ENCODE results near the gene NSUN6. TPM values are rescaled to one million over a fixed set of nuclear protein-coding genes. Genes with fewer than 3 reads are reported as not detected.

Gene NSUN6
- total RNA-seq, 1 experiment from 2014 or later, result 8.4 TPM

GRCh38 chr10:18554479-18554878 lies 96.9 kb downstream of the NSUN6 start:
- no peaks in the 10 kb centered on the region for H3K4me1 ChIP-seq (replicated peaks)
- H3K4me3 ChIP-seq, result no peak overlapping the region
- no peak overlapping the region for H3K27ac ChIP-seq
- no peak for DNase-seq (ENCODE audit: low read depth in 1 of 2, low spot score in 2 of 2)
- H3K27me3 ChIP-seq (replicated peaks), result no peaks in the 10 kb centered on the region
- peaks cover 38% of the 10 kb centered on the region for H3K36me3 ChIP-seq
- peaks cover 17% of the 10 kb centered on the region for H3K9me3 ChIP-seq (replicated peaks)

- Histone ChIP-seq H3K27me3 (replicated peaks) (no peaks in the 10 kb centered on the region), H3K27ac (no peak overlapping the region), H3K4me3 (no peak overlapping the region), H3K4me1 (replicated peaks) (no peaks in the 10 kb centered on the region), H3K9me3 (replicated peaks) (peaks cover 12% of the 10 kb centered on the region), H3K36me3 (peaks cover 32% of the 10 kb centered on the region)
- no peak for DNase-seq (ENCODE audit: low read depth in 1 of 2, low spot score in 2 of 2)
Observed at GRCh38 chr10:18551473-18551872, 99.9 kb downstream of the NSUN6 start.

- no peaks in the 10 kb centered on the region for H3K27me3 ChIP-seq (replicated peaks)
- H3K36me3 ChIP-seq, result peaks cover 17% of the 10 kb centered on the region
- H3K27ac ChIP-seq, result no peak overlapping the region
- no peak for DNase-seq (ENCODE audit: low read depth in 1 of 2, low spot score in 2 of 2)
- H3K4me3 ChIP-seq, result no peak overlapping the region
- H3K9me3 ChIP-seq (replicated peaks), result peaks cover 7% of the 10 kb centered on the region
- H3K4me1 ChIP-seq (replicated peaks), result no peaks in the 10 kb centered on the region
Observed at GRCh38 chr10:18549105-18549504, 102.3 kb downstream of the NSUN6 start.

- Histone ChIP-seq H3K4me1 (replicated peaks) (no peaks in the 10 kb centered on the region), H3K4me3 (no peak overlapping the region), H3K27ac (no peak overlapping the region), H3K27me3 (replicated peaks) (no peaks in the 10 kb centered on the region), H3K9me3 (replicated peaks) (no peaks in the 10 kb centered on the region), H3K36me3 (peaks cover 3% of the 10 kb centered on the region; the same call in 1 of the 2 replicates)
- DNase-seq (ENCODE audit: low read depth in 1 of 2, low spot score in 2 of 2), result no peak
Observed at GRCh38 chr10:18545621-18546305, 105.6 kb downstream of the NSUN6 start.

GRCh38 chr10:18542832-18543231 lies 108.6 kb downstream of the NSUN6 start:
- Histone ChIP-seq H3K27me3 (replicated peaks) (no peaks in the 10 kb centered on the region), H3K36me3 (peaks cover 3% of the 10 kb centered on the region; the same call in 1 of the 2 replicates), H3K27ac (no peak overlapping the region), H3K9me3 (replicated peaks) (no peaks in the 10 kb centered on the region), H3K4me1 (replicated peaks) (no peaks in the 10 kb centered on the region), H3K4me3 (no peak overlapping the region)
- DNase-seq (ENCODE audit: low read depth in 1 of 2, low spot score in 2 of 2), result no peak

- Histone ChIP-seq H3K27me3 (replicated peaks) (no peaks in the 10 kb centered on the region), H3K4me1 (replicated peaks) (no peaks in the 10 kb centered on the region), H3K4me3 (no peak overlapping the region), H3K36me3 (peaks cover 3% of the 10 kb centered on the region; the same call in 1 of the 2 replicates), H3K9me3 (replicated peaks) (no peaks in the 10 kb centered on the region), H3K27ac (no peak overlapping the region)
- DNase-seq (ENCODE audit: low read depth in 1 of 2, low spot score in 2 of 2), result no peak
Observed at GRCh38 chr10:18540195-18540594, 111.2 kb downstream of the NSUN6 start.

- H3K27ac ChIP-seq, result no peak overlapping the region
- no peaks in the 10 kb centered on the region for H3K9me3 ChIP-seq (replicated peaks)
- no peak overlapping the region for H3K4me3 ChIP-seq
- no peak for DNase-seq (ENCODE audit: low read depth in 1 of 2, low spot score in 2 of 2)
- H3K27me3 ChIP-seq (replicated peaks), result no peaks in the 10 kb centered on the region
- no peaks in the 10 kb centered on the region for H3K4me1 ChIP-seq (replicated peaks)
- peaks cover 3% of the 10 kb centered on the region; the same call in 1 of the 2 replicates for H3K36me3 ChIP-seq
Observed at GRCh38 chr10:18539335-18539734, 112.1 kb downstream of the NSUN6 start.

- no peaks in the 10 kb centered on the region for H3K9me3 ChIP-seq (replicated peaks)
- no peaks in the 10 kb centered on the region for H3K4me1 ChIP-seq (replicated peaks)
- no peak overlapping the region for H3K27ac ChIP-seq
- H3K4me3 ChIP-seq, result no peak overlapping the region
- no peaks in the 10 kb centered on the region for H3K36me3 ChIP-seq
- H3K27me3 ChIP-seq (replicated peaks), result no peaks in the 10 kb centered on the region
- DNase-seq (ENCODE audit: low read depth in 1 of 2, low spot score in 2 of 2), result no peak
Observed at GRCh38 chr10:18533896-18534295, 117.5 kb downstream of the NSUN6 start.

- no peaks in the 10 kb centered on the region for H3K27me3 ChIP-seq (replicated peaks)
- H3K9me3 ChIP-seq (replicated peaks), result no peaks in the 10 kb centered on the region
- H3K4me3 ChIP-seq, result no peak overlapping the region
- DNase-seq (ENCODE audit: low read depth in 1 of 2, low spot score in 2 of 2), result no peak
- H3K36me3 ChIP-seq, result no peaks in the 10 kb centered on the region
- no peaks in the 10 kb centered on the region for H3K4me1 ChIP-seq (replicated peaks)
- H3K27ac ChIP-seq, result no peak overlapping the region
Observed at GRCh38 chr10:18532881-18533535, 118.4 kb downstream of the NSUN6 start.

GRCh38 chr10:18528292-18528691 lies 123.1 kb downstream of the NSUN6 start:
- Histone ChIP-seq H3K36me3 (no peaks in the 10 kb centered on the region), H3K9me3 (replicated peaks) (no peaks in the 10 kb centered on the region), H3K4me1 (replicated peaks) (no peaks in the 10 kb centered on the region), H3K27ac (no peak overlapping the region), H3K27me3 (replicated peaks) (no peaks in the 10 kb centered on the region), H3K4me3 (no peak overlapping the region)
- DNase-seq (ENCODE audit: low read depth in 1 of 2, low spot score in 2 of 2), result no peak

- H3K27ac ChIP-seq, result no peak overlapping the region
- H3K27me3 ChIP-seq (replicated peaks), result no peaks in the 10 kb centered on the region
- DNase-seq (ENCODE audit: low read depth in 1 of 2, low spot score in 2 of 2), result no peak
- no peaks in the 10 kb centered on the region for H3K36me3 ChIP-seq
- no peak overlapping the region for H3K4me3 ChIP-seq
- no peaks in the 10 kb centered on the region for H3K9me3 ChIP-seq (replicated peaks)
- no peaks in the 10 kb centered on the region for H3K4me1 ChIP-seq (replicated peaks)
Observed at GRCh38 chr10:18527687-18528086, 123.7 kb downstream of the NSUN6 start.

GRCh38 chr10:18523858-18524257 lies 127.5 kb downstream of the NSUN6 start:
- no peak overlapping the region for H3K27ac ChIP-seq
- no peaks in the 10 kb centered on the region for H3K4me1 ChIP-seq (replicated peaks)

GRCh38 chr10:18523025-18523424 lies 128.4 kb downstream of the NSUN6 start:
- no peak for DNase-seq (ENCODE audit: low read depth in 1 of 2, low spot score in 2 of 2)
- H3K27me3 ChIP-seq (replicated peaks), result no peaks in the 10 kb centered on the region
- H3K36me3 ChIP-seq, result no peaks in the 10 kb centered on the region
- H3K4me1 ChIP-seq (replicated peaks), result no peaks in the 10 kb centered on the region
- H3K27ac ChIP-seq, result no peak overlapping the region
- H3K9me3 ChIP-seq (replicated peaks), result no peaks in the 10 kb centered on the region
- no peak overlapping the region for H3K4me3 ChIP-seq

More at GRCh38 chr10:18523858-18524257, 127.5 kb downstream of the NSUN6 start:
- no peaks in the 10 kb centered on the region for H3K36me3 ChIP-seq
- DNase-seq (ENCODE audit: low read depth in 1 of 2, low spot score in 2 of 2), result no peak
- no peaks in the 10 kb centered on the region for H3K27me3 ChIP-seq (replicated peaks)
- H3K9me3 ChIP-seq (replicated peaks), result no peaks in the 10 kb centered on the region
- H3K4me3 ChIP-seq, result no peak overlapping the region

GRCh38 chr10:18516851-18517250 lies 134.5 kb downstream of the NSUN6 start:
- no peaks in the 10 kb centered on the region for H3K9me3 ChIP-seq (replicated peaks)
- no peak for DNase-seq (ENCODE audit: low read depth in 1 of 2, low spot score in 2 of 2)
- no peak overlapping the region for H3K4me3 ChIP-seq
- no peak overlapping the region for H3K27ac ChIP-seq
- H3K36me3 ChIP-seq, result no peaks in the 10 kb centered on the region
- no peaks in the 10 kb centered on the region for H3K4me1 ChIP-seq (replicated peaks)
- no peaks in the 10 kb centered on the region for H3K27me3 ChIP-seq (replicated peaks)
